ENCODE data around the gene SRGAP3.

SRGAP3 gene

GRCh38 chr3:9021271-9022009, 228.0 kb downstream of the SRGAP3 start:
- Histone ChIP-seq H3K27ac (no peak overlapping the region), H3K4me3 (no peak overlapping the region)
- TF ChIP-seq, protein P1, sequence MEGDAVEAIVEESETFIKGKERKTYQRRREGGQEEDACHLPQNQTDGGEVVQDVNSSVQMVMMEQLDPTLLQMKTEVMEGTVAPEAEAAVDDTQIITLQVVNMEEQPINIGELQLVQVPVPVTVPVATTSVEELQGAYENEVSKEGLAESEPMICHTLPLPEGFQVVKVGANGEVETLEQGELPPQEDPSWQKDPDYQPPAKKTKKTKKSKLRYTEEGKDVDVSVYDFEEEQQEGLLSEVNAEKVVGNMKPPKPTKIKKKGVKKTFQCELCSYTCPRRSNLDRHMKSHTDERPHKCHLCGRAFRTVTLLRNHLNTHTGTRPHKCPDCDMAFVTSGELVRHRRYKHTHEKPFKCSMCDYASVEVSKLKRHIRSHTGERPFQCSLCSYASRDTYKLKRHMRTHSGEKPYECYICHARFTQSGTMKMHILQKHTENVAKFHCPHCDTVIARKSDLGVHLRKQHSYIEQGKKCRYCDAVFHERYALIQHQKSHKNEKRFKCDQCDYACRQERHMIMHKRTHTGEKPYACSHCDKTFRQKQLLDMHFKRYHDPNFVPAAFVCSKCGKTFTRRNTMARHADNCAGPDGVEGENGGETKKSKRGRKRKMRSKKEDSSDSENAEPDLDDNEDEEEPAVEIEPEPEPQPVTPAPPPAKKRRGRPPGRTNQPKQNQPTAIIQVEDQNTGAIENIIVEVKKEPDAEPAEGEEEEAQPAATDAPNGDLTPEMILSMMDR (IDR thresholded peaks at IDR 0.05) = no peak
- DNase-seq (ENCODE audit: low spot score) = no peak

GRCh38 chr3:9020426-9020825, 229.0 kb downstream of the SRGAP3 start:
- TF ChIP-seq, protein P1 (IDR thresholded peaks at IDR 0.05) = no peak
- no peak overlapping the region for H3K27ac ChIP-seq
- no peak for DNase-seq (ENCODE audit: low spot score)
- no peak overlapping the region for H3K4me3 ChIP-seq

DNA sequence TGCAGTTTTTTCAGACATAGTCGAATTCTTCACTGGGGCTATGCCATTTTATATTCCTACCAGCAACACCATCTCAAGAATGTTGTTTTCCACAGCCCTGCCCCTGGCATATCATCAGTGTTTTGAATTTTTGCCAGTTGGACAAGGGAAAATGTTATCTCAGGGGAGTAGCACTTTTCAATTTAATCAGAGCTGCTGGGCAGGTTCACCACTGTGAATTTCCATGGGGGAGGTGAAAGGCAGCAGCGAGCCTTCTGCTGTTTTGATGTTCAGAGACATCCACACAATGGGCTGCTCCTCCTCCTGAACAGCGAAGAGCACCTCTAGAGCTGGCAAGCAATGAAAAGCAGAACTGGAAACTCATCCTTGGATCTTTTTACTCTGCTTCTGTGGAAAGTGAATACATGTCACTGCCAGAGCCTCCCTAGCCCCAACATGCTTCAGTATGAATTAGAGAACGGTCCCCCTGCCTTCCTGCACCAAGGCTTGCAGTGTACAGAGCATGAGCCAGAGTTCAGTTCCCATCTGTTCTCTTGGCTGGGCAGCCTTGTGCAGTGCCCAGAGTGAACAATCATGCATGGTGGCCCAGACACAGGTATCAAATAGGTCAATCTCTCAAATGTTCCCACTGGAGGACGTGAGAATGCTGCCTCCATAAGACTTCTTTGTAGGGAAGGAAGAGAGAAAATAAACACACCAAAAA, 230.0 kb downstream of the SRGAP3 start:
- no peak overlapping the region for H3K4me3 ChIP-seq
- no peak overlapping the region for H3K27ac ChIP-seq
- TF ChIP-seq, protein P1 (IDR thresholded peaks at IDR 0.05) = no peak
- no peak for DNase-seq (ENCODE audit: low spot score)

- no peak for DNase-seq (ENCODE audit: low spot score)
- TF ChIP-seq, protein P1 (IDR thresholded peaks at IDR 0.05) = no peak
- H3K4me3 ChIP-seq = no peak overlapping the region
- no peak overlapping the region for H3K27ac ChIP-seq
These were observed 234.2 kb downstream of the SRGAP3 start for GRCh38 chr3:9015250-9015649.

DNA sequence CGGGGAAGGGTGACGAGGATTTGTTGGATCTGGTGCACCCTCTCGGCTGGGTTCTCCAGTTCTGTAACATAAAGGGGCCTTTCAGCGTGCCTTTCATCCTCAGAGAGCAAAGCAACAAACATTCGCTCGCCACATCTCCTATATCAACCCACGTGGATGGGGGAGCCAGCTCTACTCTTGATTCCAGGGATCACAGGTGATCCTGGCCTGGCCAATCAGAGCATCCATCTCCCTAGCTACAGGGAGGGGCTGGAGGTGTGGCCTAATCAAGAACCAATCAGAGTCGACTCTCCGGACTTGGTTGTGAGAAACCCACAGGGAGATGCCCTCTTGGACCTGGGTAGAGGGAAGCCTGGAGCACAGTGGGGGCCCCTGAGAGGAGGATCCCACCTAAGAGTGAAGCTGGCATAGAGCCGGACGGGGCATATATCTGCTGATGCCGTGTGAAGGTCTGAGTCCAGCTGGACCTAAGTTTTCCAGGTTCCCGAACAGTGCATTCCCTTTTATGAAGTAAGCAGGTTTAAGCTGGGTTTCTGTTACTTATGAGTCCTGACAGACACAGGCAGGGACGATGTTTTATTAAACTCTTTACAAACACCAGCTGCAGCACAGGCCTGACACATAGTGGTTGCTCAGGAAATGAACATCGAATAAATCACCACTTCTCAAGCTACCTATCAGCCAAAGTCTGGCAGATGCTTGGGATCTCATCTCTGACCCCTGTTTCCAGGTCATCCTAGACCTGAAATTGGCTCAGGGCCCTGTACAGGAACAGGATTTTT, 235.5 kb downstream of the SRGAP3 start:
- TF ChIP-seq, protein P1 (IDR thresholded peaks at IDR 0.05) = no peak
- no peak for DNase-seq (ENCODE audit: low spot score)
- H3K4me3 ChIP-seq = no peak overlapping the region
- no peak overlapping the region for H3K27ac ChIP-seq

DNA sequence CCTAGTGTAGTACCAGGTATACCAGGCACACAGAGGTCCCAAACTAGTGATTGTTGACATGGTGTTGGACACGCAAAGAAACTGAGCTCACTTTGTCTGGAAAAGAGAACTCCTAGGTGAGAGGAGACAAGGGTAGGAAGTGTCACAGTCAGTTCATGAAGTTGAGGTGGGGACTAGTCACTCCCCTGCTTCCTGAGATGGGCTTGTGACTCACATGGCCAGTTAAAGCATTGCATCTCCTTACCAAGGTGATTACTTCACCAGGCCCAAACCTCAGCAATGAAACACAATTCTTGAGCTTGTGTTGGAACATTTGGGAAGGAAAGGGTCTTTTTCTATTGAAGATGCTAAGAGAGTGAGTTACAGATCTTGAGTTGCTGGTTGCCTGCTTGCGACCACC, 236.9 kb downstream of the SRGAP3 start:
- no peak for DNase-seq (ENCODE audit: low spot score)
- TF ChIP-seq, protein P1 (IDR thresholded peaks at IDR 0.05) = no peak

More for the DNA sequence above, 236.9 kb downstream of the SRGAP3 start:
- no peak overlapping the region for H3K4me3 ChIP-seq
- no peak overlapping the region for H3K27ac ChIP-seq
